HepG2 (cell line): ENCODE results near the gene PACS2. TPM values are rescaled to one million over a fixed set of nuclear protein-coding genes. Genes with fewer than 3 reads are reported as not detected.

ENCODE experiments used
- ATAC-seq: fragments of 200-7000 bp; cut with Tn5 transposase; 3 replicates; pipeline ENCODE4 v1.9.1; 2020; ENCODE audit warnings: mild to moderate bottlenecking, moderate library complexity
- BruUV-seq: library from RNA; stranded (reverse); fragments of 400-500 nt; replicated peaks from 2 replicates; lab custom pipeline; 2021; lab: Mats Ljungman, UMichigan
- CTCF ChIA-PET: fragments of 300-600 bp; formaldehyde crosslinking; extraction: SDS; loops from one replicate; lab custom pipeline; 2021; ENCODE audit warnings: low total read pairs, inconsistent platforms, low intra/inter-chr PET ratio; lab: Yijun Ruan, JAX
- POLR2A ChIA-PET: fragments of 350-600 bp; sonication (Branson Sonifier 250); formaldehyde crosslinking; loops from one replicate; lab custom pipeline; 2020; ENCODE audit warnings: antibody characterized with exemption, inconsistent platforms; lab: Yijun Ruan, JAX
- DNase-seq: peaks from one replicate; pipeline ENCODE4 v3.0.0-alpha.2; 2015; ENCODE audit warnings: low spot score
- FAIRE-seq: peaks from 3 replicates; lab custom pipeline; 2011; peaks lifted over from hg19 to GRCh38; lab: Jason Lieb, UNC
- H2AFZ ChIP-seq: one replicate; pipeline ENCODE4 v1.6.1; 2011; ENCODE audit warnings: low read length, inconsistent platforms
- H3K27ac ChIP-seq: fragments of 300-600 bp; 3 replicates; pipeline ENCODE4 v1.8.0; 2011; ENCODE audit warnings: mixed run types, mild to moderate bottlenecking, mixed read lengths, low read length, inconsistent platforms; ENCODE audit not compliant: insufficient read depth; ENCODE audit errors: extremely low read length
- H3K27me3 ChIP-seq, 2 experiments: fragments of 200-600 bp in 1 of 2; 2 replicates in 1 of 2; 3 replicates in 1 of 2; pipeline versions ENCODE4 v1.6.0 to v1.8.0; 2011; ENCODE audit warnings: low read length in 2 of 2, mild to moderate bottlenecking in 2 of 2, moderate library complexity in 2 of 2, inconsistent platforms in 1 of 2; ENCODE audit not compliant: insufficient read depth in 2 of 2, control insufficient read depth in 1 of 2
- H3K36me3 ChIP-seq, 2 experiments: fragments of 200-600 bp in 1 of 2; replicated peaks in 1 of 2; 2 replicates in 1 of 2; 3 replicates in 1 of 2; pipeline versions ENCODE4 v1.5.1 to v1.8.0; 2011; ENCODE audit warnings: low read length in 2 of 2, inconsistent platforms in 1 of 2; ENCODE audit not compliant: insufficient read depth in 2 of 2, control insufficient read depth in 1 of 2
- H3K4me1 ChIP-seq: 2 replicates; pipeline ENCODE4 v1.5.1; 2012; ENCODE audit warnings: low read length, inconsistent platforms; ENCODE audit not compliant: insufficient read depth
- H3K4me2 ChIP-seq: 2 replicates; pipeline ENCODE4 v1.6.0; 2011; ENCODE audit warnings: low read depth, low read length, inconsistent platforms
- H3K4me3 ChIP-seq, 3 experiments: fragments of 200-600 bp in 1 of 3; sonication (generic), shearing (Covaris generic) in 1 of 3; replicated peaks in 1 of 3; 2 replicates each; pipeline ENCODE4 v1.5.1; 2011 to 2016; ENCODE audit warnings: low read length in 3 of 3, inconsistent platforms in 2 of 3, low read depth in 2 of 3, mild to moderate bottlenecking in 2 of 3, control low read depth in 1 of 3, mixed read lengths in 1 of 3; ENCODE audit not compliant: insufficient read depth in 1 of 3
- H3K79me2 ChIP-seq: one replicate; pipeline ENCODE4 v1.6.1; 2011; ENCODE audit warnings: low read length, inconsistent platforms; ENCODE audit not compliant: insufficient read depth
- H3K9ac ChIP-seq: 2 replicates; pipeline ENCODE4 v1.6.0; 2011; ENCODE audit warnings: mild to moderate bottlenecking, low read depth, low read length, inconsistent platforms; ENCODE audit not compliant: insufficient read depth
- H3K9me3 ChIP-seq: 2 replicates; pipeline ENCODE4 v1.5.1; 2012; ENCODE audit warnings: mild to moderate bottlenecking, low read length
- H4K20me1 ChIP-seq: 2 replicates; pipeline ENCODE4 v1.6.0; 2011; ENCODE audit warnings: inconsistent platforms, mild to moderate bottlenecking, low read length, moderate library complexity; ENCODE audit not compliant: insufficient read depth
- AGO2 ChIP-seq: fragments of 200-400 bp; formaldehyde crosslinking; optimal IDR thresholded peaks from 2 replicates; pipeline ENCODE3; 2017; ENCODE audit warnings: mild to moderate bottlenecking, low read depth, low read length, moderate library complexity
- AKAP8 ChIP-seq: sonication (generic); formaldehyde crosslinking; IDR thresholded peaks from 2 replicates; pipeline ENCODE4 v1.5.1; 2020; ENCODE audit warnings: mild to moderate bottlenecking, missing genetic modification reagents
- CREM ChIP-seq, 2 experiments: sonication (generic) in 1 of 2; formaldehyde crosslinking in 1 of 2; IDR thresholded peaks; 2 replicates each; pipeline versions ENCODE4 v1.4.0 to v1.6.1; 2016 to 2020; ENCODE audit warnings: antibody characterized with exemption in 1 of 2, mild to moderate bottlenecking in 1 of 2, missing genetic modification reagents in 1 of 2
- EEA1 ChIP-seq: sonication (generic); formaldehyde crosslinking; IDR thresholded peaks from 2 replicates; pipeline ENCODE4 v1.5.1; 2020; ENCODE audit warnings: mild to moderate bottlenecking, missing genetic modification reagents, borderline replicate concordance
- KLF6 ChIP-seq: IDR thresholded peaks from 2 replicates; pipeline ENCODE4 v1.8.0; 2016; ENCODE audit warnings: missing biosample characterization, missing genetic modification reagents
- RBFOX2 ChIP-seq: fragments of 200-400 bp; formaldehyde crosslinking; IDR thresholded peaks from 2 replicates; pipeline ENCODE4 v1.6.1; 2017; ENCODE audit warnings: low read depth, mild to moderate bottlenecking, low read length
- RBM22 ChIP-seq: fragments of 200-400 bp; formaldehyde crosslinking; optimal IDR thresholded peaks from 2 replicates; pipeline ENCODE3; 2017; ENCODE audit warnings: mild to moderate bottlenecking, low read length, moderate library complexity
- ZFX ChIP-seq: sonication (generic); formaldehyde crosslinking; IDR thresholded peaks from 2 replicates; pipeline ENCODE4 v1.4.0; 2020; ENCODE audit warnings: mild to moderate bottlenecking, low read depth, missing genetic modification reagents, moderate library complexity
- ZNF709 ChIP-seq: sonication (generic); formaldehyde crosslinking; IDR thresholded peaks from 2 replicates; pipeline ENCODE4 v1.5.0; 2020; ENCODE audit warnings: mild to moderate bottlenecking, missing genetic modification reagents
- WGBS: methylation state at CpG from one replicate; pipeline ENCODE4 v1.1.6; 2017; ENCODE audit warnings: low lambda C conversion rate; 5-methylcytosine and 5-hydroxymethylcytosine counted together
- in situ Hi-C: cut with HindIII; loops from 2 replicates; pipeline ENCODE4 v1.10.0; 2017; ENCODE audit warnings: low pct_unique_long_range_greater_than_20kb; ENCODE audit not compliant: extremely low pct_ligation_motif_present
- intact Hi-C: fragments of 100-400 bp; cut with micrococcal nuclease; formaldehyde crosslinking; loops from one replicate; pipeline ENCODE4 v1.10.0; 2022; ENCODE audit not compliant: unreplicated experiment
- polyA plus RNA-seq, 8 experiments: library from polyadenylated mRNA; depleted of rRNA in 3 of 8; stranded (reverse) in 7 of 8; unstranded in 1 of 8; fragments of >200 nt; fragmentation: Illumina TruSeq in 4 of 8; extraction: Trizol in 4 of 8; gene quantifications; 2 replicates each; pipeline versions ENCODE4 v1.2.1 to v1.2.3, GENCODE V29; 2011 to 2016; ENCODE audit warnings: low read depth in 4 of 8, missing spikeins in 1 of 8, mixed read lengths in 1 of 8; ENCODE audit not compliant: insufficient read depth in 1 of 8
- total RNA-seq, 5 experiments: library from RNA; depleted of rRNA; stranded (reverse); fragments of >200 nt; fragmentation: Illumina TruSeq; extraction: Trizol; gene quantifications; 2 replicates each; pipeline ENCODE4 v1.2.3, GENCODE V29; 2016; ENCODE audit warnings: low read depth in 1 of 5
- TF ChIP-seq, protein P1 (sequence below): sonication (generic); formaldehyde crosslinking; IDR thresholded peaks from 2 replicates; pipeline ENCODE4 v1.5.1; 2020; ENCODE audit warnings: mild to moderate bottlenecking, missing genetic modification reagents, moderate library complexity
- TF ChIP-seq, protein P2 (sequence below): IDR thresholded peaks from 2 replicates; pipeline ENCODE4 v1.6.1; 2016

PACS2 gene
- total and polyA plus RNA-seq, 2 of the 13 experiments (the other 11 are each of a cell fraction or from before 2014, with no cell fraction given), result 23.6 to 27.6 TPM

DNA sequence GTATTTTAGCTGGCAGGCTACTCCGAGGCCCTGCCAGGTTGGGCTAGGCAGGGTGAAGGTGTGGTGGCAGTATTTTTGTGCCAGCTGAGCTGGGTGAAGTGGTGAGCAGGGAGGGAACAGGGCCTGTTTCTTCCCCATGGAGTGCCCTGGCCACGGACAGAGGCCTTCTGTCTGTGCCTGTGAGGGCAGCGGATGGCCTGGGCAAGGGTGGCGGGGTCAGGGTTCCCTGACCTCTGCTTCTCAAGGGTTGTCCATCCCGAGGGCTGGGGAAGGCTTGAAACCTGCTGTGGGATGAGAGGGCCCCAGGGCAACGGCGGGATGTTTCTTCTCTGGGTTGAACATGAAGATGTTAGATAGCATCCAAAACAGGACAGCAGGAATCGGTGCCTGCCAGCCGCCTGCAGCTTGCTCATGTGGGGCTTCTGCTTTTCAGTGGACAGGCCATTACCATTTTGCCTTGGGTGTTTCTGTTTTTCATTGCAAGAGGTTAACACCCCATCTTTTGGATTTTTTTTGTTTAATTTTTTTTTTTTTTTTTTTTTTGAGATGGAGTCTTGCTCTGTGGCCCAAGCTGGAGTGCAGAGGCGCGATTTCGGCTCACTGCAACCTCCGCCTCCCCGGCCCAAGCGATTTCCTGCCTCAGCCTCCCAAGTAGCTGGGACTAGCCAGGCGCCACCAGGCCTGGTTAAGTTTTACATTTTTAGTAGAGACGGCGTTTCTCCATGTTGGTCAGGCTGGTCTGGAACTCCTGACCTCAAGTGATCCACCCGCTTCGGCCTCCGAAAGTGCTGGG is 108.3 kb downstream of the PACS2 start (continued):
- TF ChIP-seq, protein P1, sequence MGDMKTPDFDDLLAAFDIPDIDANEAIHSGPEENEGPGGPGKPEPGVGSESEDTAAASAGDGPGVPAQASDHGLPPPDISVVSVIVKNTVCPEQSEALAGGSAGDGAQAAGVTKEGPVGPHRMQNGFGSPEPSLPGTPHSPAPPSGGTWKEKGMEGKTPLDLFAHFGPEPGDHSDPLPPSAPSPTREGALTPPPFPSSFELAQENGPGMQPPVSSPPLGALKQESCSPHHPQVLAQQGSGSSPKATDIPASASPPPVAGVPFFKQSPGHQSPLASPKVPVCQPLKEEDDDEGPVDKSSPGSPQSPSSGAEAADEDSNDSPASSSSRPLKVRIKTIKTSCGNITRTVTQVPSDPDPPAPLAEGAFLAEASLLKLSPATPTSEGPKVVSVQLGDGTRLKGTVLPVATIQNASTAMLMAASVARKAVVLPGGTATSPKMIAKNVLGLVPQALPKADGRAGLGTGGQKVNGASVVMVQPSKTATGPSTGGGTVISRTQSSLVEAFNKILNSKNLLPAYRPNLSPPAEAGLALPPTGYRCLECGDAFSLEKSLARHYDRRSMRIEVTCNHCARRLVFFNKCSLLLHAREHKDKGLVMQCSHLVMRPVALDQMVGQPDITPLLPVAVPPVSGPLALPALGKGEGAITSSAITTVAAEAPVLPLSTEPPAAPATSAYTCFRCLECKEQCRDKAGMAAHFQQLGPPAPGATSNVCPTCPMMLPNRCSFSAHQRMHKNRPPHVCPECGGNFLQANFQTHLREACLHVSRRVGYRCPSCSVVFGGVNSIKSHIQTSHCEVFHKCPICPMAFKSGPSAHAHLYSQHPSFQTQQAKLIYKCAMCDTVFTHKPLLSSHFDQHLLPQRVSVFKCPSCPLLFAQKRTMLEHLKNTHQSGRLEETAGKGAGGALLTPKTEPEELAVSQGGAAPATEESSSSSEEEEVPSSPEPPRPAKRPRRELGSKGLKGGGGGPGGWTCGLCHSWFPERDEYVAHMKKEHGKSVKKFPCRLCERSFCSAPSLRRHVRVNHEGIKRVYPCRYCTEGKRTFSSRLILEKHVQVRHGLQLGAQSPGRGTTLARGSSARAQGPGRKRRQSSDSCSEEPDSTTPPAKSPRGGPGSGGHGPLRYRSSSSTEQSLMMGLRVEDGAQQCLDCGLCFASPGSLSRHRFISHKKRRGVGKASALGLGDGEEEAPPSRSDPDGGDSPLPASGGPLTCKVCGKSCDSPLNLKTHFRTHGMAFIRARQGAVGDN (CRISPR knock-in tag), result peak; percentile 18
- TF ChIP-seq AKAP8 (CRISPR knock-in tag) (0 out of 2 replicates have a peak, but pooled peaks have one; percentile 57), CREM (IDR thresholded peaks at IDR 0.05) (no peak), CREM (CRISPR knock-in tag; IDR thresholded peaks at IDR 0.05) (no peak), RBM22 (peak; percentile 40)
- TF ChIP-seq, all 625 proteins: peak for 6

DNA sequence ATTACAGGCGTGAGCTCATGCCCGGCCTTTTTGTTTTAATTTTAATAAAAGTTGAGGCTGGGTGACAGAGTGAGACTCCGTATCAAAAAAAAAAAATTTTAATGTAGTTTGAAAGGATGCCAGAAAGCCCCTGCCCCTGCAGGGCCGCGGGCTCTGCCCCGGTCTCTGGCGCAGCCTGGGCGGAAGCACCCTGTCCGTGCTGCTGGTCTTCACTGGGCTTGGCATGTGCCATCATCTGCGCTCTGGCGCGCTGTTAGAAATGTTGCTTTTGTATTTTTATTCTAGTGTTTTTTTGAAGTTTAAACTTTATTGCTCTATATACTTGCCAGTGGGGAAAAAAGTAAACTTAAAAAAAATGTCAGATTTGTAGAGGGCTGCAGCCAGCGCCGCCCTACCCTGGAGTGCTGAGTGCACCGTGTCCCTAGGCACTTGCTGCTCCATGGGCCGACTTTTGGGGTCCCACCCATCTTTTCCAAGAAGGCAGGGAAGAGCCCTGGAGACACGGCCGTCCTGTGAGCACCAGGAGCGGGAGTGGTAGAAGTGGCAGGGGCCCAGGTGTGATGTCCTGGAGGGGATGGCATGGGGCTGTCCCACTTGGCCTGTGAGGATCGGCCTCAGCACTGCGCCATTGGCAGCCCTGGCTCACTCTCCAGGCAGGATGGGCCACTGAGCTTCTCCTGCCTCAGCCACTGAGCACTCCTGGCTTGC is 109.1 kb downstream of the PACS2 start:
- no peaks in the 10 kb centered on the region for H3K9me3 ChIP-seq
- DNase-seq, result no peak
- H3K27me3 ChIP-seq, result no peaks in the 10 kb centered on the region; a peak in 1 of 5 replicates
- intact Hi-C loops, result no loop called here
- ChIA-PET POLR2A (no interaction called here), CTCF (no interaction called here)
- H3K36me3 ChIP-seq, result peaks cover 3 to 20% of the 10 kb centered on the region in 2 experiments; a peak in 2 of 5 replicates
- TF ChIP-seq AKAP8 (CRISPR knock-in tag) (peak; percentile 78; the same call in 1 of the 2 replicates), EEA1 (CRISPR knock-in tag) (no peak), ZNF709 (CRISPR knock-in tag) (no peak), RBFOX2 (0 out of 2 replicates have a peak, but pooled peaks have one; percentile 42), KLF6 (CRISPR knock-in tag) (no peak), AGO2 (peak; percentile 28), ZFX (CRISPR knock-in tag) (no peak)
- TF ChIP-seq, protein P2, sequence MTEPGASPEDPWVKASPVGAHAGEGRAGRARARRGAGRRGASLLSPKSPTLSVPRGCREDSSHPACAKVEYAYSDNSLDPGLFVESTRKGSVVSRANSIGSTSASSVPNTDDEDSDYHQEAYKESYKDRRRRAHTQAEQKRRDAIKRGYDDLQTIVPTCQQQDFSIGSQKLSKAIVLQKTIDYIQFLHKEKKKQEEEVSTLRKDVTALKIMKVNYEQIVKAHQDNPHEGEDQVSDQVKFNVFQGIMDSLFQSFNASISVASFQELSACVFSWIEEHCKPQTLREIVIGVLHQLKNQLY (CRISPR knock-in tag), result no peak
- WGBS, result 98% methylated on average over 17 of the region's 21 CpGs
- 0 out of 2 replicates have a peak, but pooled peaks cover 5% of the 10 kb centered on the region for H4K20me1 ChIP-seq
- H2AFZ ChIP-seq, result no peak overlapping the region
- peaks cover 35% of the 10 kb centered on the region for H3K4me1 ChIP-seq
- in situ Hi-C loops, result loop anchor here (5.0 kb wide), 1 partner anchor 104 kb away; the partner anchor contains the start of gene TMEM121
- H3K9ac ChIP-seq, result no peak overlapping the region
- no peak for FAIRE-seq
- H3K79me2 ChIP-seq, result peaks cover 61% of the 10 kb centered on the region
- no peak overlapping the region for H3K4me3 ChIP-seq
- H3K27ac ChIP-seq, result no peak overlapping the region
- no peak overlapping the region for H3K4me2 ChIP-seq
- BruUV-seq, result TSS peak; percentile 28
- ATAC-seq, result no peak
